Measurements from ENCODE around the gene ARAP1.

The ARAP1 gene

DNA sequence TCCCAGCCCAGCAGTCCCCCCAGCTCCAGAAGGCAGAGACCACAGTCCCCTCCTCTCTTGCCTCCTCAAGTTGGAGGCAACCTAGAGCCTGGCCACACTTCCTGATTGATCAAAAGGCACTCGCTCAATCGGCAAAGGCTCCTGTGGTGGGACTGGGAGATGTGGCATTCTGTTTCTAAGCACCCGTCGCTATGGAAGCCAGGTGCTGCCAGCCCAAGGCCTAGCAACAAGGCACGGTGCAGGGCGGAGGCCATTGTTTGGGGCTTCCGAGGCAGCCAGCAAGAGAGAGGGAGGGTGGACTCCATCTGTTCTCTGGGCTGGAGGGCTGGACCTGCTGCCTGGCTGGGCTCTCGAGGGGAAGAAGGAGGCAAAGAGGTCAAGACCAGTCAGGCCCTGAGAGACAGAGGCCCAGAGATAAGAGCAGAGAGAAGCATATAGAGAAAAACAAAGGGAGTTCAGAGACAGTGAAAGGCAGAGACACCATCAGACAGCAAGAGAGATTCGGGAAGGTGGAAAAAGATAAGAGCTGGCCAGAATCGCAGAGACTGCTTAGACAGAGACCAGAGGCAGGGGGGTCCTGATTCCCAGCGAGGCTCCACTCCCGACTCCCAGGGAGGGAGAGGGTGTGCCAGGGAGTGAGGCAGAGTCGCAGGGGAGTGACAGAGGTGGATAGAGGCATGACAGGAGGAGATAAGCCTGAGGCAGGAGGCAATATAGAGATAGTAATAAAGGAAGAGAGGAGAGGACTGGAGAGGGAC, 99.2 kb downstream of the ARAP1 start:
- peak; percentile 83 for DNase-seq

DNA sequence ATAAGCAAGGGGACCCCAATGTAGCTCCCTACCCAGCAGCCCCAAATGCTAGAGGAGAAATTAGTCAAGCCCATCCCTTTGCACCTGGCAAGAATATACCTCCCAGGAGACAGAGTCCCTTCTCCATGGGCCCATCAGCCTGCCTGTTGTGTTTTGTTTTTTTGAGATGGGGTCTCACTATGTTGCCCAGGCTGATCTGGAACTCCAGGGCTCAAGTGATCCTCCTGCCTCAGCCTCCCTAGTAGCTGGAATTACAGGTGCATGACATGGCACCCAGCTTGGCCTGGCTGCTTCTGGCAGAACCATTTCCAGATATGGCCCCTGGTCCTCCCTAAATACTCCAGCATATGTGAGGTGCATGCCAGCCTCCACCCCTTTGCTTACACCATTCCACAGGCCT, 100.1 kb downstream of the ARAP1 start:
- no peak for DNase-seq

DNA sequence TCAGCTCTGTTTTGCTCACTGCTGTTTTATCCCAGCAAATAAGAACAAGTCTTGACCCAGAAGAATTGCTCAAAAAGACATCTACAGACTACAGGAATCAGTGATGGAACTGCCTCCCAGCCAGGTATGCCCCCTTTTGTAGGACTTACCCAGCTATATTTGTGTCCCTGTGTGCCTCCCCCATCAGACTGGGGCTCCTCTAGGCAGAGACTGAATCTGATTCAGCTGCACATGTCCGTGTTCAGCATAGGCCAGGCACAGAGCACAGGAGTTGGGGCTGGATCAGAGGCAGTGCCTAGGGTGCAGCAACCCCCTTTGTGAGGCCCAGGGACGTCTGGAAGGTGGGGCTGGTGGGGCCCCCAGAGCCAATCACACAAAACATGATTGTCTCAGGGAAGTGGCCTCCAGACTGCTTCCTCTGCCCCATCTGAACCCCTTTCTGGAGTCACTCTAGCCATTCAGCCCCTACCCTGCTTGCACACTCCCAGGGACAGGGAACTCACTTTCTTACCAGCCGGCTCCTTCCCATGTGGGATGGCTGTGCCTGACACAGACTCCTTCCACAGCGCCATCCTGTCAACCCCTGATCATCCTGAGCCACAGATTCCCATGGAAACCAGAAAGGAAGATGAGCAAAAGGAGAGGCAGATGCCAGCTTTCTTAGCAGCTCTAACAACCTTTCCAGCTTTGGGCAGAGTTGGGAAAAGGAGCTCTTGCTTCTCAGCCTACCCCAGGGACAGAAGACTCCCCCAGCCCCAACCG, 102.8 kb downstream of the ARAP1 start:
- no peak for DNase-seq

DNA sequence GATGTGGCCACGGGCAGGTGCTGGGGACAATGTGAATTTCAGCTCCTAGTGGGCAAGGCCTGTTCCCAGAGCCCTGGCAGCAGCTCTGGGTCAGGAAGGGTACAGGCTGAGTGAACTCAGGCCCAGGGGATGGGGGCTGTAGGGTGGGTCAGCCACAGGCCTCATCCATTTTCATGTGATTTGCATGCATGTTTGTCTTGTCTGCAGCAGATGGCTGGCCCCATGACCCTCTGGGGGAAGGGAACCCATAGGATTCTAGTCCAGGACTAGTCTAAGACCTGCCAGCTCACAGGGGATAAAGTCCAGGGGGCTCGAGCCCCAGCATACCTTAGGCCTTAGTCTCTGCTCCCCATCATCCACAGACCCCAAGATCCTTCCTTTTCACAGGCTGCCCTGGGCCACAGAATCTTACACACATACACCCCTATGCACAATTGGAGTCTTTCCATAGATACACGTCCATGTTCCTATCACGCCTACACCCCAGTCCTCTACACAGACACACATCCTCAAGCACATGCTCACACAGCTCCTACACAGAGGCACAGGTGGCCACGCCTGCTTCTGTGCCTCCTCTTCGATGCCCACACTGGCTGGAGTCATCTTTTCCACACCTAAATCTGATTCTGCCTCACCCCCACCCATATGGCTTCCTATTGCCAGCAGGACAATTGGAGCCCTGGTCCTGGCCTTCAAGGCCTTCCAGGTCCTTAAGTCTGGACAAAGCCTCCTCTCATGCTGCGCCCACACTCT, 103.6 kb downstream of the ARAP1 start:
- no peak for DNase-seq

DNA sequence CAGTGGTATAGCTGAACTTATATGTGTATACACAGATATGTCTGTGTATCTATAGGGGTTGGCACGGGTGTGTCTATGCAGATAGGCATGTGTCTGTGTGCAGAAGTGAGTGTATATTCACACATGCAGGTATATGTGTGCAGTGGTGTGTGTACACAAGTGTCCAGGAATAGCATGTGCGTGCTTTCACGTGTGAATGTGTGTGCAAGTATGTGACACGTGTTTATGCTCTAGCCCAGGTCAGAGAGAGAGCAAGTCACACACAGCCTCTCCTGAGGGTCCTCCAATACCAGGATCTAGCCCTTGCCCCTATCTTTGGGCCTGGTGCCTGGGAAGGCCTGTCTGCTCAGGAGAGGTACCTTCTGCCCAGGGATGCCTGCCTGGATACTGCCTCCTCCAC, 104.3 kb downstream of the ARAP1 start:
- DNase-seq = no peak

- no peak for DNase-seq
Observed at GRCh38 chr11:72646472-72646871, 105.7 kb downstream of the ARAP1 start.

GRCh38 chr11:72646024-72646423, 106.2 kb downstream of the ARAP1 start:
- no peak for DNase-seq

GRCh38 chr11:72643547-72643946, 108.7 kb downstream of the ARAP1 start:
- peak; percentile 8 for DNase-seq

DNA sequence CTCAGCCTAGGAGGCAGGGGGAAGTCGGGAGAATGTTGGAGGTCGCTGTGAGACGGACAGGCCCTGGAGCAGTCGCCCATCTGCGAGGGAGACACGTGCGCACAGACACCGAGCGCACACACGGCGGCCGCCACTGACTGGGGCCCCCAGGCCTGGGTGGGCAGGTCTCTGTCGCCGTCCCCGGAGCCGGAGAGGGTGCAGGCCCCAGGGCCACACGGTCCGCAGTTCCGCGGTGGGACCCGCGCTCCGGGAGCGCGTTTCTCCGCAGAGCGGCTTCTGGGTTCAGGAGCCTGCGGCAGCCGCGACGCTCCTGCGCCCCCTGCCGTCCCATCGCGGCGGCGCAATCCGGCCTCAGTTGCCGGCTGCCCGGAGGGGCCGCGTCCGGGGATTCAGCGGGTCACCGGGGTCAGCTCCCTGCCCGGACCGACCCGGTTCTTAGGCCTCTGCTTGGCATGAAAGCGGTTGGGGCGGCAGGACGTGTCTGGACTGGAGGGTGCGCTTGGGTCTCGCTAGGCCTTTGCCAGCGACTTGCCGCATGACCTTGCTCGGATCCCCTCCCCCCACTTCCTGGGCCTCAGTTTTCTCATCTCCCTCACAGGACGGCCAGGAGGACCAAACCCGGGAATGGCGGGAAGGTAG, 109.2 kb downstream of the ARAP1 start:
- no peak for DNase-seq

- DNase-seq = no peak
Observed at GRCh38 chr11:72642043-72642883, 109.9 kb downstream of the ARAP1 start.

DNA sequence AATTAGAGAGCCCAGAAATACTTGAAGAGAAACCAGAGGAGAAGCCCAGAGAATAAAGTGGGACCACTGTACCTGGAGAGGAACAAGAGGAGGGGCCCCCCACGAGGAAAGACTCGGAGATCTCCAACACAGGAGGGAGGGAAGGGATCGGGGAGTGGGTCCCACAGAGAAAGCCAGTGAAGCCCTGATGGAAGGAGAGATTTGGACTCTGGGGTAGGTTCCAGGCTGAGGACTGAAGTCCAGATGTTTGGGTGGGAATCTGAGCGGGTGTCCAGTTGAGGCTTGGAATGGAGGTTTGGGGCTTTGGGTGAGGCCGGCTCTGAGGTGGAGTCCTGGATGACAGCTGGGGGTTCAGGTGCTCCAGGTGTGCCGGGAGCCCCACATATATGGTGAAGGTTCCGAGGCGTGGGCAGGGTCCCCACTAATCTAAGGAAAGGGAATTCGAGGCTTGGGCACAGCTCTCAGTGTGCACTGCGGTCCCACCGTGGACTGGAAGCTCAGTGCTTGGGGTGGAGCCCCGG, 110.6 kb downstream of the ARAP1 start:
- DNase-seq = no peak

DNA sequence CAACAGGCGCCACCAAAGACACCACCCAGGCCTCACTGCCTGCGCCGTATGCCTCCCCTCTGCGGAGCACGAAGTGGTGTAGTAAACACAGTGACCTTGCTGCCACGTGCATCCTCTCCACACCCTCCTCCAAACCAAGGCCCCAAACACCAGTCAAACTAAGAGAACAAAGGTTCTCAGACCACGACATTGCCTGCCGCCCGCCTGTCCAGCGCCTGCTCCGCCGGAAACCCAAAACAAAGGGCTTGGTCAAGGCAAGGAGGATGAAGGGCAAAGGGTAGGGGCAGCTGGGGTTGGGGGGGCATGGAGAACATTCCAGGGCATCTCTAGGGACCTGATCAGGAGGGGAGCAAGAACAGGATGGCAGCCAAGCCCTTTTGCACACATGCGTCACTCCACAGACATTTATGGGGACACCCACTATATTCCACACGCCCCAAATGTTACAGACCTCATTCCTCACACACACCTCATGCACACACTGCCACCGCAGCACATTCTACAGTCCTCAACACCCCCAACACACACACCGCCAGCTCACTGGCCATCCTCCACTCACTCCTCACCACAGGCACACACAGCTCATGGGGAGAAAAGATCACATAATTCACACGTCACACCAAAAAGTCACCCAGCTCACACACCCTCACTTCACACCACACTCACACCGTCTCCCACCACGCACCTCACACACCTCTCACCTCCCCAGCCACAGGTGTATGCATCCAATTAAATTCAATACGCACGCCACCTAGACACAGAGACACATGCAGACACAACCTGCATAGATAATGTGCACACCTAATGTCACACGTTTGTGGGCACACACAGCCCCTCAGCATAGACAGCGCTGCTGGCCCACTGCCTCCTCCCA, 112.5 kb downstream of the ARAP1 start:
- DNase-seq = no peak

GRCh38 chr11:72637926-72638325, 114.3 kb downstream of the ARAP1 start:
- no peak for DNase-seq

GRCh38 chr11:72637198-72637597, 115.0 kb downstream of the ARAP1 start:
- DNase-seq = no peak

DNA sequence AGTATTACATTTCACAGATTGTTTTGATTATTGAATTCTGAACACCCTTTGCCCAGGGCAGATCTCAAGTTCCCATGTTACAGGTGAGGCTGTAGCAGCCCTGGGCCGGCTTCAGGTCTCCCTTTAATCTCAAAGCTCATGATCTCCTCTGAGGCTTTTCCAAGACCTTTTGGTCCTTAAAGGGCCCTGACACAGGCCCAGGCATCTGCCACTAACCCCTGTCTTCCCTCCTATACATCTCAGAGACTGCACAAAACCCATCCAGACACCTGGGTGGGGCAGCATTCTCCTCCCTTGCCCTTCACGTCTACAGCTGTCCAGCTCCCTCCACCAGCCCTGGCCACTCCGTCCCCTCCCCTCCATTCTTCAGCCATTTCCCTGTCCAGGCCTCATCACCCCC, 115.8 kb downstream of the ARAP1 start:
- DNase-seq = no peak

GRCh38 chr11:72635933-72636332, 116.3 kb downstream of the ARAP1 start:
- no peak for DNase-seq

DNA sequence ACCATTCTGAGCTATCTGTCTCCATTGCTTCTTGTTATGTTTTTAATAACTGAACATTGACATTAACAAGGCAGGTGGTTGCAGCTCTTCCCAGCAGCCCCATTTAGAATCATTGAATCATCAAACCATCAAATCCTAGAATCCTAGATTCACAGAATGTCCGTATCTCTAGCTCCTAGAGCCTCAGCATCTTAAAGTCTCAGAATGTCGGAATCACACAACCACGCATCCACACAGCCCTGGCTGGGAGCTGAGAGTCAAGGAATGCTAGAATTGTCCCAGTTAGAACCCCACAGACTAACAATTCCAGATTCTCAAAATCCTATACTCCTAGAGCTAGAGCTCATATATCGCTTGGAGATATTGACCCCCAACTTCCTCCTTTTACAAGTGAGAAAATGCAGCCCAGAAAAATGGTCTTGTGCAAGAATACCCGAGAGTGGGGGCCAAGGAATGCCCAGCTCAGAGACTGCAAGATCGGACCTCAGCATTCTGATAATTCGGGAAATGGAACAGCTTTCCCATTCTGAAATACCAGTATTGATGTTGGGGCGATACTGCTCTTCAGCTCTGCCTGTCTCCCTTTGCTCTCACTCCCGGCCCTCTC, 116.8 kb downstream of the ARAP1 start:
- no peak for DNase-seq

Data from DMS79 (cell line).